Calu3 (cell line): ENCODE results near the gene MSL1. TPM values are rescaled to one million over a fixed set of nuclear protein-coding genes. Genes with fewer than 3 reads are reported as not detected.

ENCODE experiments used
- BruUV-seq: library from RNA; stranded (reverse); fragments of 400-500 nt; replicated peaks from 2 replicates; lab custom pipeline; 2021; lab: Mats Ljungman, UMichigan
- CTCF ChIA-PET: fragments of 300-600 bp; sonication (Branson Sonifier 250); formaldehyde crosslinking; loops from one replicate; lab custom pipeline; 2022; ENCODE audit warnings: antibody characterized with exemption; lab: Charles Lee
- DNase-seq: peaks from one replicate; pipeline ENCODE4 v3.0.0; 2022
- H3K27ac Mint-ChIP-seq: one replicate; pipeline ENCODE4 v1.8.0; 2022; ENCODE audit warnings: mixed read lengths; ENCODE audit not compliant: unreplicated experiment
- H3K27me3 Mint-ChIP-seq: one replicate; pipeline ENCODE4 v1.8.0; 2022; ENCODE audit warnings: mixed read lengths; ENCODE audit not compliant: unreplicated experiment
- H3K36me3 Mint-ChIP-seq: one replicate; pipeline ENCODE4 v1.8.0; 2022; ENCODE audit warnings: mild to moderate bottlenecking, moderate library complexity, mixed read lengths; ENCODE audit not compliant: insufficient read depth, unreplicated experiment
- H3K4me1 Mint-ChIP-seq: one replicate; pipeline ENCODE4 v1.8.0; 2022; ENCODE audit warnings: mild to moderate bottlenecking, low read depth, mixed read lengths; ENCODE audit not compliant: unreplicated experiment
- H3K4me3 Mint-ChIP-seq: one replicate; pipeline ENCODE4 v1.8.0; 2022; ENCODE audit warnings: mild to moderate bottlenecking, low read depth, moderate library complexity, mixed read lengths; ENCODE audit not compliant: unreplicated experiment
- H3K9me3 Mint-ChIP-seq: one replicate; pipeline ENCODE4 v1.8.0; 2022; ENCODE audit warnings: low read depth, mixed read lengths; ENCODE audit not compliant: unreplicated experiment
- CTCF ChIP-seq: fragments of 200-600 bp; IDR thresholded peaks from one replicate; pipeline ENCODE4 v1.8.0; 2022; ENCODE audit warnings: antibody characterized with exemption; ENCODE audit not compliant: unreplicated experiment
- intact Hi-C: fragments of 100-400 bp; cut with micrococcal nuclease; formaldehyde crosslinking; loops from one replicate; pipeline ENCODE4 v1.10.0; 2022; ENCODE audit not compliant: unreplicated experiment
- total RNA-seq: library from RNA; stranded (reverse); gene quantifications from 2 replicates; pipeline ENCODE4 v1.2.3, GENCODE V29; 2022

Gene MSL1
- total RNA-seq, 1 experiment from 2014 or later: 505 TPM

DNA sequence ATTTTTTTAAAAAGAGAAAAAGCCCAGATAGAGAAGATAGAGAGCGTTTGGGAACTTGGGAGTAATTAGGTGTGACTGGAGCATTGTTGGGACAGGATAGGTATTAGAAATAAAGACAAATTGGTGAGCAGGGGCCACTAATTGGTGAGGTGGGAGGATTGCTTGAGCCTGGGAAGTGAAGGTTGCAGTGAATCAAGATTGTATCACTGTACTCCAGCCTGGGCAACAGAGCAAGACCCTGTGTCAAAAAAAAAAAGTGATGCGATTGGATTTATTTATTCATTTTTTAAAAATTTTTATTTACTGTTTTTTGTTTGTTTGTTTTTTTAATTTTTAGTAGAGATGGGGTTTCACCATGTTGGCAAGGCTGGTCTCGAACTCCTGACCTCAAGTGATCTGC is 23.7 kb downstream of the MSL1 start:
- CTCF ChIA-PET: interaction anchor here (0.6 to 4.7 kb wide), 7 partner anchors 10 to 257 kb away, joined by 3 to 34 read pairs (median 4); partner anchors contain the start of gene WIPF2
- H3K4me3 Mint-ChIP-seq: no peak overlapping the region
- peaks cover 89% of the 10 kb centered on the region for H3K36me3 Mint-ChIP-seq
- TF ChIP-seq CTCF: no peak
- no TSS peak for BruUV-seq
- no peak overlapping the region for H3K27ac Mint-ChIP-seq
- no peaks in the 10 kb centered on the region for H3K27me3 Mint-ChIP-seq
- intact Hi-C loops: no loop called here
- H3K4me1 Mint-ChIP-seq: peaks cover 24% of the 10 kb centered on the region
- no peak for DNase-seq
- H3K9me3 Mint-ChIP-seq: no peaks in the 10 kb centered on the region

- CTCF ChIA-PET: interaction anchor here (0.5 to 6.3 kb wide), 18 partner anchors 8 to 1292 kb away, joined by 3 to 39 read pairs (median 5); partner anchors contain the start of genes CASC3, NR1D1 and WIPF2
- no TSS peak for BruUV-seq
- H3K27ac Mint-ChIP-seq: no peak overlapping the region
Observed at GRCh38 chr17:40148527-40148926, 26.8 kb downstream of the MSL1 start.

DNA sequence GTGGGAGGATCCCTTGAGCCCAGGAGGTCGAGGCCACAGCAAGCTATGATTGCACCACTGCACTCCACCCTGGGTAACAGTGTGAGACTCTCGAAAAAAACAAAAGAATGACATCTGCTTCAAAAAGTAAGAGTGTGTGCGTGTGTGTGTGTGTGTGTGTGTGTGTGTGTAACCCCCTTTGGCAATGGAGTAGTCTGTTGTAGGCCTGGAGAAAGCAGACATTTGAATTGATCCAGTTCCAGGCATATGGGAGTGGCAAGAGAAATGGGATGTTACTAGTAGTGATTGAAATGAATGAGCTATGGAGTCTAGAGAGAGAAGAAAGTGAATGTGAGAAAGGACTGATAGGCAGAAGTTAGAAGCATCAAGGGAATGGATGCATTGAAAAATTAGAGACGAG is 28.5 kb downstream of the MSL1 start:
- H3K27ac Mint-ChIP-seq: no peak overlapping the region
- no peaks in the 10 kb centered on the region for H3K9me3 Mint-ChIP-seq
- peaks cover 5% of the 10 kb centered on the region for H3K4me1 Mint-ChIP-seq
- H3K27me3 Mint-ChIP-seq: no peaks in the 10 kb centered on the region
- no peak for TF ChIP-seq CTCF
- CTCF ChIA-PET: interaction anchor here (0.6 to 9.1 kb wide), 16 partner anchors 8 to 495 kb away, joined by 3 to 86 read pairs (median 3); partner anchors contain the start of gene CASC3
- DNase-seq: no peak
- no TSS peak for BruUV-seq
- H3K36me3 Mint-ChIP-seq: peaks cover 89% of the 10 kb centered on the region
- H3K4me3 Mint-ChIP-seq: no peak overlapping the region
- intact Hi-C loops: no loop called here

More at GRCh38 chr17:40148527-40148926, 26.8 kb downstream of the MSL1 start:
- no peak for DNase-seq
- no peaks in the 10 kb centered on the region for H3K9me3 Mint-ChIP-seq
- peaks cover 80% of the 10 kb centered on the region for H3K36me3 Mint-ChIP-seq
- TF ChIP-seq CTCF: no peak
- H3K4me3 Mint-ChIP-seq: no peak overlapping the region
- intact Hi-C loops: no loop called here
- peaks cover 5% of the 10 kb centered on the region for H3K4me1 Mint-ChIP-seq
- H3K27me3 Mint-ChIP-seq: no peaks in the 10 kb centered on the region

DNA sequence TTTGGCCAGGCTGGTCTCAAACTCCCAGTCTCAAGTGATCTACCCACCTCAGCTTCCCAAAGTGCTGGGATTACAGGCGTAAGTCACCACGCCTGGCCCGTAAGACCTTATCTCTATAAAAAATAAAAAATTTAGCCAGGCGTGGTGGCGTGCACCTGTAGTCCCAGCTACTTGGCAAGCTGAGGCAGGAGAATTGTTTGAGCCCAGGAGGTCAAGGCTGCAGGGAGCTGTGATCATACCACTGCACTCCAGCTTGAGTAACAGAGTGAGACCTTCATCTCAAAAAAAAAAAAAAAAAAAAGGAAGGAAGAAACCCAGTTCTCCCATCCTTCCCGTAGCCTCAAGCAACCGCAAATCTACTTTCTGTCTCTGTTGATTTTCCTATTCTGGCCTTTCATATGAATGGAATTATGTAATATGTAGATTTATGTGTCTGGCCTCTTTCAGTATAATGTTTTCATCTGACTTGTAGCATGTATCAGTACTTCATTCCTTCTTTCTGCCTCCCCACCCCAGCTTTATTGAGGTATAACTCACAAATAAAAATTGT is 29.7 kb downstream of the MSL1 start:
- no TSS peak for BruUV-seq
- no peak for DNase-seq
- intact Hi-C loops: no loop called here
- peaks cover 5% of the 10 kb centered on the region for H3K4me1 Mint-ChIP-seq
- no peaks in the 10 kb centered on the region for H3K27me3 Mint-ChIP-seq
- no peak overlapping the region for H3K4me3 Mint-ChIP-seq
- no peak for TF ChIP-seq CTCF
- peaks cover 89% of the 10 kb centered on the region for H3K36me3 Mint-ChIP-seq
- CTCF ChIA-PET: interaction anchor here (0.7 to 9.1 kb wide), 25 partner anchors 9 to 530 kb away, joined by 3 to 86 read pairs (median 5); partner anchors contain the start of genes CASC3 and NR1D1
- no peak overlapping the region for H3K27ac Mint-ChIP-seq
- no peaks in the 10 kb centered on the region for H3K9me3 Mint-ChIP-seq
